ENCODE data around the gene GLE1. TPM values are rescaled to one million over a fixed set of nuclear protein-coding genes. Genes with fewer than 3 reads are reported as not detected.

The GLE1 gene
- total and polyA plus RNA-seq, 2 experiments from 2014 or later: 13.3 to 19.5 TPM

GRCh38 chr9:128532581-128532980 is 28.1 kb downstream of the GLE1 start:
- no peaks in the 10 kb centered on the region for H3K9me3 ChIP-seq (ENCODE audit: low read depth)
- WGBS (ENCODE audit: low lambda C conversion rate, missing lambda C conversion rate): 93% methylated on average over 4 of the region's 4 CpGs
- no peaks in the 10 kb centered on the region for H3K79me2 ChIP-seq
- no peaks in the 10 kb centered on the region for H3K4me1 ChIP-seq (ENCODE audit: insufficient read depth)
- H3K4me3 ChIP-seq: no peak overlapping the region
- H4K20me1 ChIP-seq (ENCODE audit: insufficient read depth, poor library complexity, severe bottlenecking): no peaks in the 10 kb centered on the region
- H3K27me3 ChIP-seq: no peaks in the 10 kb centered on the region
- H2AFZ ChIP-seq: no peak overlapping the region
- peaks cover 5% of the 10 kb centered on the region for H3K36me3 ChIP-seq (replicated peaks; ENCODE audit: insufficient read depth, low read depth)
- no peak for TF ChIP-seq CTCF (IDR thresholded peaks at IDR 0.05; ENCODE audit: poor library complexity)
- no peak for TF ChIP-seq EZH2phosphoT487 (IDR thresholded peaks at IDR 0.05; ENCODE audit: low read depth, severe bottlenecking, unreplicated experiment)
- TF ChIP-seq EZH2 (IDR thresholded peaks at IDR 0.05; ENCODE audit: borderline replicate concordance): no peak
- H3K4me2 ChIP-seq: no peak overlapping the region
- no peak overlapping the region for H3K27ac ChIP-seq
- H3K9me2 ChIP-seq (replicated peaks; ENCODE audit: insufficient read depth): no peaks in the 10 kb centered on the region
- DNase-seq (ENCODE audit: low spot score): no peak

- no peak overlapping the region for H3K4me2 ChIP-seq
- H2AFZ ChIP-seq: no peak overlapping the region
- no peaks in the 10 kb centered on the region for H3K9me3 ChIP-seq (ENCODE audit: low read depth)
- no peak for DNase-seq (ENCODE audit: low spot score)
- H3K27ac ChIP-seq: no peak overlapping the region
- H3K36me3 ChIP-seq (replicated peaks; ENCODE audit: insufficient read depth, low read depth): peaks cover 5% of the 10 kb centered on the region
- TF ChIP-seq CTCF (IDR thresholded peaks at IDR 0.05; ENCODE audit: poor library complexity) (no peak), EZH2phosphoT487 (IDR thresholded peaks at IDR 0.05; ENCODE audit: low read depth, severe bottlenecking, unreplicated experiment) (no peak), EZH2 (IDR thresholded peaks at IDR 0.05; ENCODE audit: borderline replicate concordance) (no peak)
- no peaks in the 10 kb centered on the region for H3K79me2 ChIP-seq
- no peak overlapping the region for H3K4me3 ChIP-seq
- 88% methylated on average over 3 of the region's 3 CpGs for WGBS (ENCODE audit: low lambda C conversion rate, missing lambda C conversion rate)
- H3K9me2 ChIP-seq (replicated peaks; ENCODE audit: insufficient read depth): no peaks in the 10 kb centered on the region
- H4K20me1 ChIP-seq (ENCODE audit: insufficient read depth, poor library complexity, severe bottlenecking): no peaks in the 10 kb centered on the region
- H3K27me3 ChIP-seq: no peaks in the 10 kb centered on the region
- H3K4me1 ChIP-seq (ENCODE audit: insufficient read depth): no peaks in the 10 kb centered on the region
These were observed 36.3 kb downstream of the GLE1 start for GRCh38 chr9:128540634-128541360.

GRCh38 chr9:128546504-128546903 is 42.0 kb downstream of the GLE1 start:
- no peak overlapping the region for H3K4me3 ChIP-seq
- H3K9me3 ChIP-seq (ENCODE audit: low read depth): no peaks in the 10 kb centered on the region
- no peak overlapping the region for H3K27ac ChIP-seq
- H3K36me3 ChIP-seq (replicated peaks; ENCODE audit: insufficient read depth, low read depth): no peaks in the 10 kb centered on the region
- TF ChIP-seq EZH2 (IDR thresholded peaks at IDR 0.05; ENCODE audit: borderline replicate concordance) (no peak), CTCF (IDR thresholded peaks at IDR 0.05; ENCODE audit: poor library complexity) (no peak), EZH2phosphoT487 (IDR thresholded peaks at IDR 0.05; ENCODE audit: low read depth, severe bottlenecking, unreplicated experiment) (no peak)
- H3K27me3 ChIP-seq: no peaks in the 10 kb centered on the region
- H4K20me1 ChIP-seq (ENCODE audit: insufficient read depth, poor library complexity, severe bottlenecking): no peaks in the 10 kb centered on the region
- no peaks in the 10 kb centered on the region for H3K79me2 ChIP-seq
- no peak for DNase-seq (ENCODE audit: low spot score)
- H3K9me2 ChIP-seq (replicated peaks; ENCODE audit: insufficient read depth): no peaks in the 10 kb centered on the region
- no peak overlapping the region for H3K4me2 ChIP-seq
- H3K4me1 ChIP-seq (ENCODE audit: insufficient read depth): peaks cover 4% of the 10 kb centered on the region
- H2AFZ ChIP-seq: no peak overlapping the region
- WGBS (ENCODE audit: low lambda C conversion rate, missing lambda C conversion rate): 81% methylated on average over 3 of the region's 3 CpGs
